ENCODE results near the gene DISC1. TPM values are rescaled to one million over a fixed set of nuclear protein-coding genes. Genes with fewer than 3 reads are reported as not detected.
"Not testable (repeated sequence)": the region's sequence is repeated elsewhere in the genome, so short reads cannot be mapped to it uniquely, and the experiment has no call there.

Gene DISC1
- 1 to 10 TPM in 1 of 3 donors, under 1 TPM in 2; 0.50 to 1.1 (median 0.57) TPM for total RNA-seq

GRCh38 chr1:231626535-231626950, at the start of gene DISC1:
TSS of gene DISC1 (plus strand) at chr1:231626790. CDS start at chr1:231626868, 78 bp downstream.
- Mint-ChIP-seq H3K27me3 (ENCODE audit: low read depth) (peaks cover 6% of the 10 kb centered on the region), H3K9me3 (no peaks in the 10 kb centered on the region), H3K36me3 (ENCODE audit: insufficient read depth) (no peaks in the 10 kb centered on the region), H3K4me1 (ENCODE audit: low read depth) (peaks cover 32% of the 10 kb centered on the region), H3K4me3 (peak within 1 kb of the TSS; percentile 91)
- DNase-seq (peak; percentile 50), ATAC-seq (peak; percentile 61 to 68)

GRCh38 chr1:231576804-231577718, 49.5 kb upstream of the DISC1 start:
- no peaks in the 10 kb centered on the region for H3K27me3 Mint-ChIP-seq (ENCODE audit: low read depth)
- H3K4me1 Mint-ChIP-seq (ENCODE audit: low read depth) = no peaks in the 10 kb centered on the region
- no peak overlapping the region for H3K4me3 Mint-ChIP-seq
- DNase-seq (no peak), ATAC-seq (no peak)
- no peaks in the 10 kb centered on the region for H3K9me3 Mint-ChIP-seq
- H3K36me3 Mint-ChIP-seq (ENCODE audit: insufficient read depth) = peaks cover 2% of the 10 kb centered on the region

DNA sequence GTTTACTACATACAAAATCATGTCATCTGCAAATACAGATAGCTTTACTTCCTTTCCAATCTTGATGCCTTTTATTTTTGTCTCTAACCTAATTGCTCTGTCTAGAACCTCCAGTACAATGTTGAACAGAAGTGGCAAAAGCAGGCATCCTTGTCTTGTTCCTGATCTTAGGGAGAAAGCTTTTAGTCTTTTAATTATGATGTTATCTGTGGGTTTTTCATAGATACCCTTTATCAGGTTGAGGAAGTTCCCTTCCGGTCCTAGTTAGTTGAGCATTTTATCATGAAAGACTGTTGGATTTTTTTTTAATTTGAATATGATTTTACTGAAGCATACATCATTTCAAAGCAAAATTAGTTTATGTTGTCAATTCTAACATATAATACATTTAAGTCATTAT, 45.7 kb upstream of the DISC1 start:
- Mint-ChIP-seq H3K4me1 (ENCODE audit: low read depth) (no peaks in the 10 kb centered on the region), H3K4me3 (no peak overlapping the region), H3K27me3 (ENCODE audit: low read depth) (no peaks in the 10 kb centered on the region), H3K36me3 (ENCODE audit: insufficient read depth) (peaks cover 2% of the 10 kb centered on the region), H3K9me3 (no peaks in the 10 kb centered on the region)
- DNase-seq (no peak), ATAC-seq (no peak)

DNA sequence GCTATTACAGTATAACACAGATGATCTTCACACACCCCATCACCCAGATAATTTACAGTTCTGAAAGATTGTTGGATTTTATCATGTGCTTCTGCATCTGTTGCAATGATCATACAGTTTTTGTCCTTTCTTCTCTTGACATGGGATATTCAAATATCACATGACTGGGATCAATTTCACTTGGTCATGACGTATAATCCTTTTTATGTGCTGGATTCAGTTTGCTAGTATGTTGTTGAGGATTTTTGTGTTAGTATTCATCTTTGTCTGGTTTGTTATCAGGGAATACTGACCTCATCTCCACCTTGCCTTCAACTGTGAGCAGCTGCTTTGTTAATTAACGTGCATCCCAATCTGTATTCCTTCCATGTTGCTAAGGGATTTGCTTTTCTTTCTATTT, 44.7 kb upstream of the DISC1 start:
- H3K9me3 Mint-ChIP-seq = no peaks in the 10 kb centered on the region
- ATAC-seq (no peak), DNase-seq (no peak)
- H3K36me3 Mint-ChIP-seq (ENCODE audit: insufficient read depth) = peaks cover 2% of the 10 kb centered on the region
- no peak overlapping the region for H3K4me3 Mint-ChIP-seq
- H3K27me3 Mint-ChIP-seq (ENCODE audit: low read depth) = no peaks in the 10 kb centered on the region
- H3K4me1 Mint-ChIP-seq (ENCODE audit: low read depth) = no peaks in the 10 kb centered on the region

DNA sequence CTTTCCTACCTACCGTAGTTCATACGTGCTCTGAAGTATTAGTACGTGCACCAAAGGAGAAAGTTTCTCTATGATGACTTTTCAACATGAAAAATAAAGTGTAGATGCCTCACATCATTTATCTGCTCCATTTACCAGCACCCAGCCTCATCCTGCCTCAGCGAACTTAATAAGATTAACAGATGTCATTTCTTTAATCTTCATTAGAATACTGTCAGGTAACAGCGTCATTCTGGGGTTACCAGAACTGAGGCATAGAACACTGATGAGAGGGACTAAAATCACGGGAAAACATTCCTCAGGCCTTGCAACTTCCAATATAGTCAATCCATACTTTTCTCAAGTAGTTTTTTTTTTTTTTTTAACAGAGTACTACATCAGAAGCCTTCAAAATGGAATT, 43.2 kb upstream of the DISC1 start:
- Mint-ChIP-seq H3K9me3 (no peaks in the 10 kb centered on the region), H3K36me3 (ENCODE audit: insufficient read depth) (peaks cover 2% of the 10 kb centered on the region), H3K4me1 (ENCODE audit: low read depth) (no peaks in the 10 kb centered on the region), H3K27me3 (ENCODE audit: low read depth) (no peaks in the 10 kb centered on the region), H3K4me3 (no peak overlapping the region)
- no peak for ATAC-seq
- DNase-seq = no peak

GRCh38 chr1:231584117-231584516, 42.5 kb upstream of the DISC1 start:
- DNase-seq (no peak), ATAC-seq (no peak)
- no peaks in the 10 kb centered on the region for H3K9me3 Mint-ChIP-seq
- no peaks in the 10 kb centered on the region for H3K27me3 Mint-ChIP-seq (ENCODE audit: low read depth)
- no peaks in the 10 kb centered on the region for H3K36me3 Mint-ChIP-seq (ENCODE audit: insufficient read depth)
- no peaks in the 10 kb centered on the region for H3K4me1 Mint-ChIP-seq (ENCODE audit: low read depth)
- no peak overlapping the region for H3K4me3 Mint-ChIP-seq

GRCh38 chr1:231584921-231585320, 41.7 kb upstream of the DISC1 start:
- ATAC-seq = no peak

DNA sequence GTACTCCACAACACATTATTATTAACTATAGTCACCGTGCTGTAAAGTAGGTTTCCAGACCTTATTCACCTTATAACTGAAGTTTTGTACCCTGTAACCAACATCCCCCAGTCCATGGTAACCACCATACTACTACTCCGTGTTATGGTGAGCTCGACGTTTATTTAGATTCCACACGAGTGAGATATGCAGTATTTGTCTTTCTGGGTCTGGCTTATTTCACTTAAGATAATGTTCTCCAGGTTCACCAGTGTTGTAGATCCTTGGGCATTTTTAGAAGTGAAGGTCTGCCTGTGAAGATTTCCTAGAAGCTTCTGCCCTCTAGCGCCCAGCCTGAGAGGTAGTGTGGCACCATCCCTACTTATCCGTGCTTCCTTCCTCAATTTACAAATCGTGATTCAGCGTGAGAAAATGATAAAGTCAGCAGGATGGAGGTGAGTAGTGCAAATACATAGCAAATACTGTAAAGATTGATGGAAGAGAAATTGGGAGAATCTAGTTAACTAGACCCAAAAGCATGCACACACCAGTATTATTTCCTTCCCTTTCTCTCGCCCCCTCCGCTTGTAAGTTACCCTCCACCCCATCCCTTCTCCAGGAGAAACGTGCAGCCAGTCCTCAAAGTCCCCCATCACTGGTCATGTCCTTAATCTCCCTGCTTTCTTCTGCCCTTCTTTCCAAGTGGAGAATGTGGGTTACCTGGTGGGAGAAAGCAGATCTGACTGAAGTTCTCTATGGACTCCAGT, 36.0 kb upstream of the DISC1 start:
- Mint-ChIP-seq H3K9me3 (no peaks in the 10 kb centered on the region), H3K27me3 (ENCODE audit: low read depth) (no peaks in the 10 kb centered on the region), H3K4me1 (ENCODE audit: low read depth) (peaks cover 6% of the 10 kb centered on the region), H3K36me3 (ENCODE audit: insufficient read depth) (no peaks in the 10 kb centered on the region), H3K4me3 (no peak overlapping the region)
- ATAC-seq = peak; percentile 53 to 59
- DNase-seq = peak; percentile 14

More at GRCh38 chr1:231584921-231585320, 41.7 kb upstream of the DISC1 start:
- Mint-ChIP-seq H3K4me1 (ENCODE audit: low read depth) (no peaks in the 10 kb centered on the region), H3K27me3 (ENCODE audit: low read depth) (no peaks in the 10 kb centered on the region), H3K36me3 (ENCODE audit: insufficient read depth) (no peaks in the 10 kb centered on the region), H3K4me3 (no peak overlapping the region), H3K9me3 (no peaks in the 10 kb centered on the region)
- DNase-seq = no peak

GRCh38 chr1:231591466-231591865, 35.1 kb upstream of the DISC1 start:
- Mint-ChIP-seq H3K4me3 (no peak overlapping the region), H3K36me3 (ENCODE audit: insufficient read depth) (no peaks in the 10 kb centered on the region), H3K4me1 (ENCODE audit: low read depth) (peaks cover 6% of the 10 kb centered on the region), H3K9me3 (no peaks in the 10 kb centered on the region), H3K27me3 (ENCODE audit: low read depth) (no peaks in the 10 kb centered on the region)
- ATAC-seq (no peak), DNase-seq (no peak)

GRCh38 chr1:231592809-231593208, 33.8 kb upstream of the DISC1 start:
- no peaks in the 10 kb centered on the region for H3K27me3 Mint-ChIP-seq (ENCODE audit: low read depth)
- H3K4me1 Mint-ChIP-seq (ENCODE audit: low read depth) = peaks cover 6% of the 10 kb centered on the region
- ATAC-seq = no peak
- DNase-seq = no peak
- no peaks in the 10 kb centered on the region for H3K9me3 Mint-ChIP-seq
- no peak overlapping the region for H3K4me3 Mint-ChIP-seq
- H3K36me3 Mint-ChIP-seq (ENCODE audit: insufficient read depth) = no peaks in the 10 kb centered on the region

DNA sequence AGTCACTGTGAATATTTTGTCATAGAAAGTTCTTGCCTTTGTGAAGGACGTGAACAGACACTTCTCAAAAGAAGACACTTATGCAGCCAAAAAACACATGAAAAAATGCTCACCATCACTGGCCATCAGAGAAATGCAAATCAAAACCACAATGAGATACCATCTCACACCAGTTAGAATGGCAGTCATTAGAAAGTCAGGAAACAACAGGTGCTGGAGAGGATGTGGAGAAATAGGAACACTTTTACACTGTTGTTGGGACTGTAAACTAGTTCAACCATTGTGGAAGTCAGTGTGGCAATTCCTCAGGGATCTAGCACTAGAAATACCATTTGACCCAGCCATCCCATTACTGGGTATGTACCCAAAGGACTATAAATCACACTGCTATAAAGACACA, 33.3 kb upstream of the DISC1 start:
- H3K36me3 Mint-ChIP-seq (ENCODE audit: insufficient read depth); ATAC-seq; DNase-seq; H3K4me3 Mint-ChIP-seq; H3K4me1 Mint-ChIP-seq (ENCODE audit: low read depth); H3K27me3 Mint-ChIP-seq (ENCODE audit: low read depth); H3K9me3 Mint-ChIP-seq: not testable (repeated sequence)

- H3K4me1 Mint-ChIP-seq (ENCODE audit: low read depth) = peaks cover 6% of the 10 kb centered on the region
- no peaks in the 10 kb centered on the region for H3K36me3 Mint-ChIP-seq (ENCODE audit: insufficient read depth)
- H3K9me3 Mint-ChIP-seq = no peaks in the 10 kb centered on the region
- ATAC-seq (no peak), DNase-seq (no peak)
- no peak overlapping the region for H3K4me3 Mint-ChIP-seq
- H3K27me3 Mint-ChIP-seq (ENCODE audit: low read depth) = no peaks in the 10 kb centered on the region
Observed at GRCh38 chr1:231594123-231594522, 32.5 kb upstream of the DISC1 start.

DNA sequence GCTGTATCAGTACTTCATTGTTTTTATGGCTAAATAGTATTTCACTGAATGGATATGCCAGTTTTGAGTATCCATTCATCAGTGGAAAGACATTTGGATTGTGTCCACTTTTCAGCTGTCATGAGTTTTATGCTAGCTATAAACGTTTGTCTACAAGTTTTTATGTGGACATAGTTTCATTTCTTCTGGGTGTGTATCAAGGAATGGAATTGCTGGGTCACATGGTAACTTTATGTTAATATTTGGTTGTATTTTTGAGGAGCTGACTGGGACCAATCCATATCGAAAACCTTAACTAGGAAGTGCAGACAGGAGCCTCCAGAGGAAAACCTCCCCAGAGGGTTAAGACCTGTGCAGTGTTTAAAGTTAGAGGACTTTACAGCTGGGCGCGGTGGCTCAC, 31.8 kb upstream of the DISC1 start:
- ATAC-seq (no peak), DNase-seq (no peak)
- Mint-ChIP-seq H3K4me3 (no peak overlapping the region), H3K4me1 (ENCODE audit: low read depth) (peaks cover 6% of the 10 kb centered on the region), H3K36me3 (ENCODE audit: insufficient read depth) (no peaks in the 10 kb centered on the region), H3K9me3 (no peaks in the 10 kb centered on the region), H3K27me3 (ENCODE audit: low read depth) (no peaks in the 10 kb centered on the region)

- ATAC-seq (no peak), DNase-seq (no peak)
- Mint-ChIP-seq H3K9me3 (no peaks in the 10 kb centered on the region), H3K36me3 (ENCODE audit: insufficient read depth) (no peaks in the 10 kb centered on the region), H3K27me3 (ENCODE audit: low read depth) (no peaks in the 10 kb centered on the region), H3K4me3 (no peak overlapping the region), H3K4me1 (ENCODE audit: low read depth) (no peaks in the 10 kb centered on the region)
Observed at GRCh38 chr1:231596337-231596791, 30.2 kb upstream of the DISC1 start.

GRCh38 chr1:231597971-231598370, 28.6 kb upstream of the DISC1 start:
- ATAC-seq = no peak
- H3K27me3 Mint-ChIP-seq (ENCODE audit: low read depth) = no peaks in the 10 kb centered on the region
- no peaks in the 10 kb centered on the region for H3K36me3 Mint-ChIP-seq (ENCODE audit: insufficient read depth)

More at GRCh38 chr1:231597971-231598370, 28.6 kb upstream of the DISC1 start:
- no peaks in the 10 kb centered on the region for H3K4me1 Mint-ChIP-seq (ENCODE audit: low read depth)
- H3K4me3 Mint-ChIP-seq = no peak overlapping the region
- no peak for DNase-seq
- no peaks in the 10 kb centered on the region for H3K9me3 Mint-ChIP-seq

Measured in activated T-cell treated with anti-CD3 and anti-CD28 coated beads, Interleukin-2, amount 50 U/mL, for 4 hours (primary cell).